ENCODE data around the gene LRBA.
A peak's percentile ranks its signal among the peaks of the same experiment; 100 is the strongest.
"Not testable (repeated sequence)": the region's sequence is repeated elsewhere in the genome, so short reads cannot be mapped to it uniquely, and the experiment has no call there.

The LRBA gene

GRCh38 chr4:150547154-150547838 is 467.8 kb downstream of the LRBA start:
- Mint-ChIP-seq H3K9me3 (no peaks in the 10 kb centered on the region), H3K4me3 (no peak overlapping the region), H3K27me3 (no peaks in the 10 kb centered on the region), H3K4me1 (no peaks in the 10 kb centered on the region), H3K27ac (no peak overlapping the region)
- no peak for ATAC-seq
- no peak for DNase-seq

GRCh38 chr4:150546286-150546685 is 468.8 kb downstream of the LRBA start:
- Mint-ChIP-seq H3K27me3 (no peaks in the 10 kb centered on the region), H3K4me3 (no peak overlapping the region), H3K27ac (no peak overlapping the region), H3K9me3 (no peaks in the 10 kb centered on the region), H3K4me1 (no peaks in the 10 kb centered on the region)
- no peak for ATAC-seq
- no peak for DNase-seq

- ATAC-seq (no peak), DNase-seq (no peak)
- Mint-ChIP-seq H3K4me3 (no peak overlapping the region), H3K27me3 (no peaks in the 10 kb centered on the region), H3K27ac (no peak overlapping the region), H3K9me3 (no peaks in the 10 kb centered on the region), H3K4me1 (no peaks in the 10 kb centered on the region)
Measured at GRCh38 chr4:150543042-150543441, 472.0 kb downstream of the LRBA start.

GRCh38 chr4:150541681-150542080 is 473.4 kb downstream of the LRBA start:
- no peaks in the 10 kb centered on the region for H3K9me3 Mint-ChIP-seq

GRCh38 chr4:150540959-150541360 is 474.1 kb downstream of the LRBA start:
- no peak overlapping the region for H3K27ac Mint-ChIP-seq
- H3K27me3 Mint-ChIP-seq, result no peaks in the 10 kb centered on the region
- DNase-seq (no peak), ATAC-seq (no peak)
- H3K9me3 Mint-ChIP-seq, result no peaks in the 10 kb centered on the region
- no peaks in the 10 kb centered on the region for H3K4me1 Mint-ChIP-seq
- no peak overlapping the region for H3K4me3 Mint-ChIP-seq

More at GRCh38 chr4:150541681-150542080, 473.4 kb downstream of the LRBA start:
- Mint-ChIP-seq H3K27ac (no peak overlapping the region), H3K4me3 (no peak overlapping the region), H3K27me3 (no peaks in the 10 kb centered on the region), H3K4me1 (no peaks in the 10 kb centered on the region)
- no peak for ATAC-seq
- no peak for DNase-seq

- H3K4me1 Mint-ChIP-seq, result no peaks in the 10 kb centered on the region
- no peak for ATAC-seq
- H3K27ac Mint-ChIP-seq, result no peak overlapping the region
- DNase-seq, result no peak
- no peaks in the 10 kb centered on the region for H3K9me3 Mint-ChIP-seq
- H3K4me3 Mint-ChIP-seq, result no peak overlapping the region
- no peaks in the 10 kb centered on the region for H3K27me3 Mint-ChIP-seq
Measured at GRCh38 chr4:150540536-150540935, 474.5 kb downstream of the LRBA start.

GRCh38 chr4:150537911-150538310 is 477.2 kb downstream of the LRBA start:
- ATAC-seq, DNase-seq, H3K4me1 Mint-ChIP-seq, H3K27ac Mint-ChIP-seq, H3K27me3 Mint-ChIP-seq, H3K4me3 Mint-ChIP-seq, H3K9me3 Mint-ChIP-seq: not testable (repeated sequence)

GRCh38 chr4:150534818-150535217 is 480.3 kb downstream of the LRBA start:
- Mint-ChIP-seq H3K4me3 (no peak overlapping the region), H3K4me1 (no peaks in the 10 kb centered on the region), H3K9me3 (no peaks in the 10 kb centered on the region), H3K27me3 (no peaks in the 10 kb centered on the region), H3K27ac (no peak overlapping the region)
- ATAC-seq (no peak), DNase-seq (no peak)

- H3K27ac Mint-ChIP-seq, result no peak overlapping the region
- no peaks in the 10 kb centered on the region for H3K9me3 Mint-ChIP-seq
- H3K4me1 Mint-ChIP-seq, result no peaks in the 10 kb centered on the region
- ATAC-seq (no peak), DNase-seq (no peak)
- H3K4me3 Mint-ChIP-seq, result no peak overlapping the region
- no peaks in the 10 kb centered on the region for H3K27me3 Mint-ChIP-seq
Measured at GRCh38 chr4:150533673-150534072, 481.4 kb downstream of the LRBA start.

- Mint-ChIP-seq H3K9me3 (peaks cover 0 to 7% of the 10 kb centered on the region in 2 donors), H3K27ac (no peak overlapping the region), H3K27me3 (no peaks in the 10 kb centered on the region), H3K4me1 (no peaks in the 10 kb centered on the region), H3K4me3 (no peak overlapping the region)
- DNase-seq, result no peak
- no peak for ATAC-seq
Measured at GRCh38 chr4:150525321-150525868, 489.7 kb downstream of the LRBA start.

- Mint-ChIP-seq H3K27ac (peak overlapping the region in 1 of 2 donors; percentile 49), H3K4me3 (no peak overlapping the region), H3K27me3 (no peaks in the 10 kb centered on the region), H3K4me1 (peaks cover 18% of the 10 kb centered on the region), H3K9me3 (no peaks in the 10 kb centered on the region)
- peak; percentile 89 for ATAC-seq
- no peak for DNase-seq
Measured at GRCh38 chr4:150518559-150518958, 496.5 kb downstream of the LRBA start.

- Mint-ChIP-seq H3K4me3 (no peak overlapping the region), H3K27me3 (no peaks in the 10 kb centered on the region), H3K9me3 (peaks cover 7 to 9% of the 10 kb centered on the region in 2 donors), H3K4me1 (peaks cover 18% of the 10 kb centered on the region), H3K27ac (no peak overlapping the region)
- ATAC-seq (no peak), DNase-seq (no peak)
Measured at GRCh38 chr4:150515135-150515534, 499.9 kb downstream of the LRBA start.

- Mint-ChIP-seq H3K9me3 (peaks cover 7 to 9% of the 10 kb centered on the region in 2 donors), H3K27ac (no peak overlapping the region), H3K27me3 (no peaks in the 10 kb centered on the region), H3K4me3 (no peak overlapping the region), H3K4me1 (peaks cover 18% of the 10 kb centered on the region)
- DNase-seq (no peak), ATAC-seq (no peak)
Measured at GRCh38 chr4:150514709-150515108, 500.4 kb downstream of the LRBA start.

- no peak for ATAC-seq
- Mint-ChIP-seq H3K4me3 (no peak overlapping the region), H3K27ac (no peak overlapping the region), H3K4me1 (no peaks in the 10 kb centered on the region), H3K27me3 (no peaks in the 10 kb centered on the region), H3K9me3 (peaks cover 9% of the 10 kb centered on the region in 2 donors)
- no peak for DNase-seq
Measured at GRCh38 chr4:150510176-150510865, 504.8 kb downstream of the LRBA start.

GRCh38 chr4:150507656-150508055 is 507.4 kb downstream of the LRBA start:
- H3K27ac Mint-ChIP-seq, H3K27me3 Mint-ChIP-seq, H3K4me3 Mint-ChIP-seq, ATAC-seq, H3K4me1 Mint-ChIP-seq, DNase-seq: not testable (repeated sequence)
- peaks cover 9 to 16% of the 10 kb centered on the region in 2 donors for H3K9me3 Mint-ChIP-seq

- Mint-ChIP-seq H3K4me3 (no peak overlapping the region), H3K9me3 (peaks cover 6 to 7% of the 10 kb centered on the region in 2 donors), H3K4me1 (peaks cover 5% of the 10 kb centered on the region), H3K27ac (peak overlapping the region in 1 of 2 donors; percentile 34), H3K27me3 (no peaks in the 10 kb centered on the region)
- DNase-seq (no peak), ATAC-seq (no peak)
Measured at GRCh38 chr4:150501983-150502382, 513.1 kb downstream of the LRBA start.

Data from stimulated activated naive CD8-positive, alpha-beta T cell treated with anti-CD3 and anti-CD28 coated beads, Interleukin-15, amount 100 ng/mL, for 72 hours (primary cell).